Activated B cell treated with CpG ODN at 0.5 μM for 24 hours (primary cell): Measurements from ENCODE around the gene CMIP. TPM values are rescaled to one million over a fixed set of nuclear protein-coding genes. Genes with fewer than 3 reads are reported as not detected.

Experiments used
- ATAC-seq: fragments of 200-7000 bp; cut with Tn5 transposase; one replicate; pipeline ENCODE4 v1.10.0; 2021; ENCODE audit warnings: low read depth, mild to moderate bottlenecking, moderate library complexity
- CTCF ChIA-PET: fragments of 350-600 bp; sonication (Branson Sonifier 250); formaldehyde crosslinking; loops from one replicate; lab custom pipeline; 2021; ENCODE audit warnings: antibody characterized with exemption; lab: Charles Lee
- POLR2A ChIA-PET: fragments of 350-600 bp; sonication (Branson Sonifier 250); formaldehyde crosslinking; loops from one replicate; lab custom pipeline; 2021; ENCODE audit warnings: antibody characterized with exemption; lab: Charles Lee
- DNase-seq: peaks from one replicate; pipeline ENCODE4 v3.0.0; 2022
- H3K27ac Mint-ChIP-seq: one replicate; pipeline ENCODE4 v1.8.0; 2020; ENCODE audit warnings: mixed read lengths
- H3K27me3 Mint-ChIP-seq: one replicate; pipeline ENCODE4 v1.8.0; 2021; ENCODE audit warnings: mixed read lengths
- H3K36me3 Mint-ChIP-seq: one replicate; pipeline ENCODE4 v1.8.0; 2021; ENCODE audit warnings: low read depth, mixed read lengths
- H3K4me1 Mint-ChIP-seq: one replicate; pipeline ENCODE4 v1.8.0; 2021; ENCODE audit warnings: mixed read lengths
- H3K4me3 Mint-ChIP-seq: one replicate; pipeline ENCODE4 v1.8.0; 2020; ENCODE audit warnings: mild to moderate bottlenecking, mixed read lengths
- H3K9me3 Mint-ChIP-seq: one replicate; pipeline ENCODE4 v1.8.0; 2020; ENCODE audit warnings: mixed read lengths
- intact Hi-C: fragments of 100-400 bp; cut with micrococcal nuclease; formaldehyde crosslinking; loops from one replicate; pipeline ENCODE4 v1.15.1; 2024
- total RNA-seq: library from RNA; stranded (reverse); gene quantifications from 2 replicates; pipeline ENCODE4 v1.2.3, GENCODE V29; 2022
- TF ChIP-seq, protein P1 (sequence below): fragments of 200-600 bp; IDR thresholded peaks from one replicate; pipeline ENCODE4 v1.8.0; 2022; ENCODE audit warnings: antibody characterized with exemption, mild to moderate bottlenecking

CMIP gene
- total RNA-seq, 1 donor from 2014 or later, result 76.3 TPM

DNA sequence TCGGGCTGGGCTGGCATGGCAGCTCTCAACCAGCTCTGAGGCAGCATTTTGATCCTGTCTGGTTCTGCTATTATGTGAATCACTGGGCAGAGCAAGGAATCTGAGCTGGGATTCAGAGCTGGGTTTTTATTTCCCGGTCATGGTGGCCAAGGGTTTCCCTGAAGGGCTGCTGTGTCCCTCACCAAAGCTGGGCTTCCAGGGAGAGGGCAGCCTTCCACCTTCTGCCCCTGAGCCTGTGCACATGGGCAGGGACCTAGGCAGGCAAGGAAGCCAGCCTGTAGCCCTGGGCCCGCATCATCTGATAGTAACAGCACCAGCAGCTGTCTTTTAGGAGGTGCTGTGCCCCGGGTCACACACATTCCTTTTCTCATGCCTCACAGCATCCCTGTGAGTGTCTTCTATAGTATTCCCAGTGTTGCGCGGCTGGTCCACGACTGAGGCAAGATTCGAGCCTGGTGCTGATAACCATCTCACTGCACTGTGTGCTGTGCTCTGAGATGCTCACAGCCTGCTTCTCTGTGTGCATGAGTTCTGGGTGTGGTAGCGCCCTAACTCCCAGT lies 249.2 kb downstream of the CMIP start:
- ATAC-seq, result no peak
- ChIA-PET CTCF (no interaction called here), POLR2A (no interaction called here)
- Mint-ChIP-seq H3K4me1 (no peaks in the 10 kb centered on the region), H3K27me3 (no peaks in the 10 kb centered on the region), H3K9me3 (no peaks in the 10 kb centered on the region), H3K27ac (no peak overlapping the region), H3K4me3 (no peak overlapping the region), H3K36me3 (peaks cover 76% of the 10 kb centered on the region)
- TF ChIP-seq, protein P1, sequence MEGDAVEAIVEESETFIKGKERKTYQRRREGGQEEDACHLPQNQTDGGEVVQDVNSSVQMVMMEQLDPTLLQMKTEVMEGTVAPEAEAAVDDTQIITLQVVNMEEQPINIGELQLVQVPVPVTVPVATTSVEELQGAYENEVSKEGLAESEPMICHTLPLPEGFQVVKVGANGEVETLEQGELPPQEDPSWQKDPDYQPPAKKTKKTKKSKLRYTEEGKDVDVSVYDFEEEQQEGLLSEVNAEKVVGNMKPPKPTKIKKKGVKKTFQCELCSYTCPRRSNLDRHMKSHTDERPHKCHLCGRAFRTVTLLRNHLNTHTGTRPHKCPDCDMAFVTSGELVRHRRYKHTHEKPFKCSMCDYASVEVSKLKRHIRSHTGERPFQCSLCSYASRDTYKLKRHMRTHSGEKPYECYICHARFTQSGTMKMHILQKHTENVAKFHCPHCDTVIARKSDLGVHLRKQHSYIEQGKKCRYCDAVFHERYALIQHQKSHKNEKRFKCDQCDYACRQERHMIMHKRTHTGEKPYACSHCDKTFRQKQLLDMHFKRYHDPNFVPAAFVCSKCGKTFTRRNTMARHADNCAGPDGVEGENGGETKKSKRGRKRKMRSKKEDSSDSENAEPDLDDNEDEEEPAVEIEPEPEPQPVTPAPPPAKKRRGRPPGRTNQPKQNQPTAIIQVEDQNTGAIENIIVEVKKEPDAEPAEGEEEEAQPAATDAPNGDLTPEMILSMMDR, result no peak
- no peak for DNase-seq
- intact Hi-C loops, result no loop called here

DNA sequence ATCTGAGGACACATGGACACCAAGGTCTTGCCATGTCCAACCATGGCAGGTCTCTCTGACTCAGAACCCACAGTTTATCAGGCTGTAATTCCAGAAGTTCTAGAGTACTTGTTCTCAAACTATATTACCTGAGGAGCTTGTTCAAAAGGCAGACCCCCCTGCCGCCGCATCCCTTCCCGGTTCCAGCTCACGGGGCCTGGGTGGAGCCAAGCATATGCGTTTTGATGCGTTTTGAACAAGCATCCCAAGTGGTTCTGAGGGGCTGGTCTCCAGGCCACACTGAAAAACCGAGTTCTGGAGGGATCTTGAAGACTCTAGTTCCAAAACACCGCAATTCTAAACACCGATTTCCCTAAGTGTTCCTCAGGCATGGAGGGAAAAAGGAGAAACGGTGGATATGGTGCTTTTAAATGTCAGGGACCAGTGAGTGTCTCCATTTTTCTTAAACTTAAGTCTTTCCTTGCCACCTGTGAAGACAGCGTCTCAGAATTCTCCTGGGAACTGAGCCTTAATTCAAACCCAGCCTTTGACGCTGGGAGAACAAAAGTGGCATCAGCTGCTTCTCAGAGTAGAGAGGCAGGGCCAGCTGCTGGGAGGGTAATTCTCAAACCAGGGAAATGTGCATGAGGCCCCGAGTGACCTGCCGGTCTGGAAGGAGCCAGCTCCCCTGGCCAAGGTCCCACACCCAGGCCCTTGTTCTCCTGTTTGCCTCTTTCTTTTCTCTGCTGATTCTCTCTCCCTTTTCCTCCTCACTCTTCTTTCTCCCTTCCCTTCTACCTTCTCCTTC lies 250.1 kb downstream of the CMIP start:
- TF ChIP-seq, protein P1, result no peak
- ChIA-PET POLR2A (no interaction called here), CTCF (interaction anchor here (0.6 to 2.1 kb wide), 2 partner anchors 74 to 329 kb away, joined by 3 to 7 read pairs; no protein-coding TSS in a partner anchor)
- no peak for DNase-seq
- Mint-ChIP-seq H3K9me3 (no peaks in the 10 kb centered on the region), H3K27me3 (no peaks in the 10 kb centered on the region), H3K4me3 (no peak overlapping the region), H3K36me3 (peaks cover 76% of the 10 kb centered on the region), H3K4me1 (no peaks in the 10 kb centered on the region), H3K27ac (no peak overlapping the region)
- intact Hi-C loops, result no loop called here
- no peak for ATAC-seq

DNA sequence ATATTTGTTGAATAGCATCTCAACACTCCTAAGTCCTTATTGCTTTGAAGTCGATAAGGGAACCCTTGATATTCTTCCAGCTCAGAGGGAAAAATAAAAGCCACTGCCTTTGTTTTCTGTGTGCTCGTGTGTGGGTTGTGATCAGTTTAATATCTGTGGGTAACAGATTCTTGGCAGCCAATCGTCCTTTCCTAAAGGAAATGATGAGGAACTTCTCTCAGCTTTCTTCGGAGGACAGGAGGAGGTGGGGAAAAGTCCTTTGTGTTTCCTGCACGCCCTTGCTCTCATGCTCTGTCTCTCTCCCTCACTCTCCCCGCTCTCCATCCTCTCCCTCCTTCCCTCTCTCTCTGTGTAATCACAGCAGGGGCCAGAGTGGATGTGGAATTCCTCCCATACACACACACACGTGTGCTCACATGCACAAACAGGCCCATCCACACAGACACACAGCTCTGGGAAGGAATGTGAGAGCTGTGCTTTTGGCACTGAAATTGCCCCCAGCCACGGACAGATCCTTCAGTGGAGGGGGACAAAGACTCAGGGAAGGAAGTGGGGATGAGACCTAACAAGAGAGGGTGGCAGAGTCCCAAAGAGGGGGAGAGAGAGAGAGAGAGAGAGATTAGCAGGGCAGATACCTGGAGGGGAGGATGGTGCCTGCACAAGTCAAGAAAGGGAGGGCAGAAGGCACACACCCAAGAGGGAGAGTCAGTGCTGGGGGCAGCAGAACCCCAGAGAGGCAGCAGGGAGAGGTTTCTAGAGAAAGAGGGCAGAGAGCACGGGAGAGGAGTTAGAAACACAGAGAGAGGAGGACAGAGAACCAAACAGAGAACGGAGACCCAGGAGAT lies 250.9 kb downstream of the CMIP start:
- ChIA-PET CTCF (interaction anchor here (0.6 to 2.4 kb wide), 3 partner anchors 75 to 330 kb away, joined by 3 to 31 read pairs (median 7); no protein-coding TSS in a partner anchor), POLR2A (no interaction called here)

DNA sequence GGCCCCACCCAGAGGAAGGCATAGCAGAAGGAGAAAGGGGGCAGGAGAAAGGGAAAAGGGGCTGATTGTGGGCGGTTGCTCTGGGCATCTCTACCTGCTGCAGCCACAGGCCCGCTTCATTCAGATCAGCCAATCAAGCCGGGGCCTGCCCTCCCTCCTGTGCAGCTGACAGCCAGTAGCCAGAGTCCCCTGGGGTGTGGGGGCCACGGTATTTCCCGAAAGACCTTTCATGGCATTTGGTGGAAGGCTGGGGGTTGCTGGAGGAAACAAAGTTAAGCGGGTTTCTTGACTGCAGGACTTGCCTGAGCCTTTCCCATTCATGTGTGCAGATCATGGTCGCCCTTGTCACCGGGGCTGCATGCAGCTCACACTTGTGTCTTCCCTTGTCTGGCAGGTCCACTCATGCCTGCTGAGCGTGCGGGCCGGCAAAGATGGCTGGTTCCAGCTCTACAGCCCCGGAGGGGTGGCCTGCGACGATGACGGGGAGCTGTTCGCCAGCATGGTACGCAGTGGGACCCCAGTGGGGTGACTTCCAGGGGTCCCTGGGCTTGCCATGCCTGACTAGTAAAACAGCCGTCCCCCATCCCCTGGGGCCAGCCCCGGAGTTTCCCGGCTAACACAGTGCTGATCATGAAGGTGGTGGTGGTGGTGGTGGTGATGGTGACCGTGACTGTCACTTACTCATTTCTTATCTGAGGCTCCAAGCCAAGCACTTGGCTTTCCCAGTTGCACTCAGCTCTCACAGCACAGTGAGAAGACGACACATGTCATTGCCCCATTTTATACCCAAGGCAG lies 251.8 kb downstream of the CMIP start:
- ChIA-PET POLR2A (interaction anchor here (1.0 kb wide), 2 partner anchors 19 to 255 kb away, joined by 3 to 4 read pairs; no protein-coding TSS in a partner anchor), CTCF (interaction anchor here (0.9 to 2.4 kb wide), 5 partner anchors 41 to 331 kb away, joined by 3 to 31 read pairs (median 7); no protein-coding TSS in a partner anchor)
- DNase-seq (no peak), ATAC-seq (no peak)
- intact Hi-C loops, result no loop called here
- no peaks in the 10 kb centered on the region for H3K4me1 Mint-ChIP-seq
- H3K27me3 Mint-ChIP-seq, result no peaks in the 10 kb centered on the region
- no peak overlapping the region for H3K27ac Mint-ChIP-seq
- TF ChIP-seq, protein P1, result no peak
- no peaks in the 10 kb centered on the region for H3K9me3 Mint-ChIP-seq
- peaks cover 88% of the 10 kb centered on the region for H3K36me3 Mint-ChIP-seq
- H3K4me3 Mint-ChIP-seq, result no peak overlapping the region

More for the DNA sequence above, 250.9 kb downstream of the CMIP start:
- Mint-ChIP-seq H3K9me3 (no peaks in the 10 kb centered on the region), H3K4me3 (no peak overlapping the region), H3K27ac (peak overlapping the region; percentile 7), H3K36me3 (peaks cover 83% of the 10 kb centered on the region), H3K4me1 (no peaks in the 10 kb centered on the region), H3K27me3 (no peaks in the 10 kb centered on the region)
- TF ChIP-seq, protein P1, result no peak
- intact Hi-C loops, result no loop called here
- DNase-seq (no peak), ATAC-seq (no peak)
